COLO829 (cell line): ENCODE data around the gene ZNF554.
"Not testable (repeated sequence)": the region's sequence is repeated elsewhere in the genome, so short reads cannot be mapped to it uniquely, and the experiment has no call there.

Experiments used
- DNase-seq: peaks from one replicate; pipeline ENCODE4 v3.0.0; 2012; ENCODE audit warnings: low spot score

ZNF554 gene

DNA sequence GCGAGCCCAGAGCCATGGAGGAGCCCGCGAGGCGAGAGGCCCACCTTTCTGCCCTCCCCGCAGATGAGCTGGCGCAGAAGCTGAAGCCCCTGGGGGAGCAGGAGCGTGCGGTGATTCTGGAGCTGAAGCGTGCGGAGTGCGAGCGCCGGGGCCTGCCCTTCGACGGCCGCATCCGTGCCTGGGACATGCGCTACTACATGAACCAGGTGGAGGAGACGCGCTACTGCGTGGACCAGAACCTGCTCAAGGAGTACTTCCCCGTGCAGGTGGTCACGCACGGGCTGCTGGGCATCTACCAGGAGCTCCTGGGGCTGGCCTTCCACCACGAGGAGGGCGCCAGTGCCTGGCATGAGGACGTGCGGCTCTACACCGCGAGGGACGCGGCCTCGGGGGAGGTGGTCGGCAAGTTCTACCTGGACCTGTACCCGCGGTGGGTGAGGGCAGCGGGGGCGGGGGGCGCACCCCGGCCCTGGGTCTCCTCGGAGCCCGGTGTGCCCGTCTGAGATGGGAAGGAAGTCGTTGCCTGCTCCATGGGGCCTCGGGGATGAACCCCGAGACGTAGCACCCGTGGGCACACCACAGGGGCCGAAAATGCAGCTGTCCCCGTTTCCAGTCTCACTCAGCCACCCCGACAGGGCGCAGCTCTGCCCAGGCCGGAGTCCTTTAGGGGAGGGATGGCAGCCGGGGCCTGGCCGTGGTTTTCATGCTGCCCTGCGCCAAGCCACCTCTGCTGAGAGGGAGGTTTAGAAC lies 12.1 kb upstream of the ZNF554 start:
- no peak for DNase-seq

DNA sequence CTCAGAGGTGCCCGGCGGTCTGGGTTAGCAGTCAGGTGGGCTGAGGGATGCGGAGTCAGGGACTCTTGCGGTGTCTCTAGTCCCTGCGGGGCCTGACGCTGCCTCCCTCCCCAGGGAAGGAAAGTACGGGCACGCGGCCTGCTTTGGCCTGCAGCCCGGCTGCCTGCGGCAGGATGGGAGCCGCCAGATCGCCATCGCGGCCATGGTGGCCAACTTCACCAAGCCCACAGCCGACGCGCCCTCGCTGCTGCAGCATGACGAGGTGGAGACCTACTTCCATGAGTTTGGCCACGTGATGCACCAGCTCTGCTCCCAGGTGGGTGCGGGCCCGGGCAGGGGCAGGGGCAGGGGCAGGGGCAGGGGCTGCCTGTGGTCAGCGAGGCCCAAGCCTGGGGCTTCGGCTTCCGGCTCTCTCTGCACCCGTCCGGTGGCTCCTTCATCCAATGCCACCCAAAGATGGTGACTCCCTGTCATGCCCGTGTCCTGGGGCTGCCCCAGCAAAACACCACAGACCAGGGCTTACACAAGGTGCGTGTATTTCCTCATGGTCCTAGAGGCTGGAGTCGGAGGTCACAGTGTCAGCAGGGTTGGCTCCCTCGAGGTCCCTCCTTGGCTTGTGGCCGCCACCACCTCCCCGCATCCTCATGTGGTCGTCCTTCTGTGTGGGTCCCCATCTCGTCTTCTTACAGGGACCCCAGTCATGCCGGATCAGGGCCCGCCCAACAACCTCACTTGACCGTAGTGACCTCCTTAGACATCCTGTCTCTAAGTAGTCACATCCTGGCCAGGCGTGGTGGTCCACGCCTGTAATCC lies 11.3 kb upstream of the ZNF554 start:
- DNase-seq: no peak

GRCh38 chr19:2809387-2810140 lies 10.1 kb upstream of the ZNF554 start:
- DNase-seq: no peak

- DNase-seq: no peak
Measured at GRCh38 chr19:2810141-2811091, 9.3 kb upstream of the ZNF554 start.

DNA sequence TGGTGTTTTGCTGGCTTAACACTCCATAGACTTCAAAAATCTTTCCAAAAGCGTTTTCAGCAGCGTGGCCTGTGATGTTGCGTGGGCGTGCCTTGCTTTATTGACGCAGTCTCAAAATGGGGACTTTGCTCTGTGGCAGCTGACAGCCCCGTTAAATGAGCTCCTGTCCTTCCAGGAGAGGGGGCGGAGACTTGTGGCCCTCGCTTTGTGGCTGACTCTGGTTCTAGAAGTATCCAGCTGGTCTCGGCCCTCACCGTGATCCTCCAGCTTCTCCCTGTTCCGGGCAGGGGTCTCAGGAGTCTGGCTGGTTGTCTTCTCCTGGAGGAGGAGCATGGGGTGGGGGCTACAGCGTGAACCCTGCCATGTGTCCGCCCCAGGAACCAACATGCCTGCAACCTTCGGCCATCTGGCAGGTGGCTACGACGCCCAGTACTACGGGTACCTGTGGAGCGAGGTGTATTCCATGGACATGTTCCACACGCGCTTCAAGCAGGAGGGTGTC lies 8.4 kb upstream of the ZNF554 start:
- DNase-seq: no peak

DNA sequence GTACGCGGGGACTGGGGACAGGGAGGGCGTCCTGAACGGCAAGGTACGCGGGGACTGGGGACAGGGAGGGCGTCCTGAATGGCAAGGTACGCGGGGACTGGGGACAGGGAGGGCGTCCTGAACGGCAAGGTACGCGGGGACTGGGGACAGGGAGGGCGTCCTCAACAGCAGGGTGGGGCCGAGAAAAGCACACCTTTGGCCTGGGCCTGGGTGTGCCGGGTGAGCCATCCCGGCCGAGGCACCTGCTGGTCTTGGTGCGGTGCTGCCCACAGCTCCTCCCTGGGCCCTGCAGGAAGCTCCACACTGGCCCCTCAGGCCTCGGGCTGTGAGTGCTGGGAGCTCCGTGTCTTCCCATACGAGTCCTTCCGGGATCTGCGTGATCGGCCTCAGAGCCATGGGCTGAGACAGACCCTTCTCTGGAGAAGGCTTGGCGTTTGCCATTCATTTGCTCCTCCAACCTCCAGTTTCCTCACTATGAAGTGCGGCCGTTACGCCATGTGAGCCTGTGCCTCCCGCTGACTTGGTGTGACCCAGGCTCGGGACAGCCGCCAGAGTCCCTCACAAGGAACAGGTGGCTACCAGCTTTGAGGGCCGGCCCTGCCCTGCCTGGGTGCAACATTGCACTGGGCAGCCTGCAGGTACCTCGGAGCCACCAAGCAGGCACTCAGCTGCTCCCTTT lies 7.8 kb upstream of the ZNF554 start:
- DNase-seq: no peak

- no peak for DNase-seq
Measured at GRCh38 chr19:2812414-2813234, 7.0 kb upstream of the ZNF554 start.

DNA sequence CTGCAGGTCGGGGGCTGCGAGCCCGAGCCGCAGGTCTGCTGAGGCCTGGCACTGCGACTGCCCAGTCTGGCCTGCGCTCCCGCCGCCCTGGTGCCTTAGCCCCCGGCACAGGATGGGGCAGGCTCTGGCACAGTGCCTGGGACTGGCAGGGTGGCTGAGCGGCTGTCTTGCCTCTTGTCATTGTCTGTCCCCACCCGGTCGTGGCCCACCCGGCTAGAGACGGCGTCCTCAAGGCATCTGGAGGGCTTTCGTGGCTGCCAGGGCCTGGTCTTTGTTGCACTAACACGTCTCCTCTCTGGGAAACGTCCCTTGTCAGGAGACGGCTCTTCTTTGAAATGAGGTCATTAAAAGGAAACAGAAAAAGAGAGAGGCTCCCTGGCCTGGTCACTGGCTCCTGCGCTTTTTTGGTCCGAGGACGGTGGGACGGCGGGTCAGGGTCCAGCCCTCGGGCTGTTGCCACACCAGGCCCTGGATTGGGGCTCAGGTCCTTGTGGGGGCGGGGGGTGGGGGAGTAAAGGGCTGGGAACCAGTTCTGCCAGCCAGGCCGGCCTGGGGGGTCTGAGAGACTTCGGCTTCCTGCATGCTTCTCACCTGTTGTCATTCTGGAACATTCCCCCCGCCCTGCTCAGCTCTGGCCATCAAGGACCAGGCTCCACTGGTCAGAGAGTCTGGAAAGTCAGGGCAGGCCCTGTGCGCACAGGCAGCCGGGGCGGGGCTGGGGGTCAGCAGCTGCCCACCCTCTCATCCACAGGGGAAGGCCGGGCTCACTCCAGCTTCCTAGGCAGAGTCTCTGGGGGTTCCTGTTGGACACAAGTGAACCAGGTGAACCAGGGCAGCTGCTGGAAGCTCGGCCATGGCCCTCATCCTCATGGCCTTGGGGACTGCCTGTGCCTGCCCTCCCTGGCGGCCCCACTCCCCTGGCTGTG lies 6.2 kb upstream of the ZNF554 start:
- DNase-seq: no peak

DNA sequence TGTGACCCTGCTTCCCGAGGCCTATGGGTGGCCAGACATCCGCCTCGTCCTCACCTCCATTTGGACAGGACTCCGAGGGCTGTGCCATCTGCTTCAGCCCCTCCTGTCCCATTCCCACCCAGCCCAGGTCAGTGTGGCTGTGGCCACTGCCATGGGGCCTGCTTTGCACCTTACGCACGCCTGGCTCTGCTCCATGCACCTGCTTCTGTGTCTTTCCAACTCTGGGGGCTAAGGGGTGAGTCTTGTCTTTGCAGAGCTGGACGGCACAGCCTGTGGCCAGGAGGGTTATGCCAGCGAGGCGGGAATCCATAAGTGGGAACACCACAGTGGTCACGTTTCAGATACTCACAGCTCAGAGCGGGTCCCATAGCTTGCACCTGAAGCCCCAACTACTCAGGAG lies 5.2 kb upstream of the ZNF554 start:
- no peak for DNase-seq

GRCh38 chr19:2815191-2815614 lies 4.5 kb upstream of the ZNF554 start:
- DNase-seq: no peak

DNA sequence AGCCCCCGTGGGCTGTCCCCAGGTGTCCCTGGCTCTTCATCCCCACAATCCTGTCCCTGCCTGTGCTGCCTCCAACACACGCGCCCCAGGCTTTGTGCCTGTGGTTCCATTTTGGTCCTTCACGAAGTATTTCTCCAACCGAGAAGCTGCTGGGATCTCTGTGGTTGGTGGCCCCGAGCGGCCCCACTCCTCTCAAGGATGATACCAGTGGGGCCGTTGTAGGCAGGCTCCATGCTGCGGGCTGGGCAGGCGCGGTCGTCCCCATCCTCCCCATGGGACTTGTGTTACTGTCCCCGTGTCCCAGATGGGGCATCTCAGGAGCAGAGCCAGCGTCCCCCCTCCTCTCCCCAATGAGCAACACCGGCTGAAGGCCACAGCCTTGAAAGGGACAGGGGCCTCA lies 3.7 kb upstream of the ZNF554 start:
- no peak for DNase-seq

DNA sequence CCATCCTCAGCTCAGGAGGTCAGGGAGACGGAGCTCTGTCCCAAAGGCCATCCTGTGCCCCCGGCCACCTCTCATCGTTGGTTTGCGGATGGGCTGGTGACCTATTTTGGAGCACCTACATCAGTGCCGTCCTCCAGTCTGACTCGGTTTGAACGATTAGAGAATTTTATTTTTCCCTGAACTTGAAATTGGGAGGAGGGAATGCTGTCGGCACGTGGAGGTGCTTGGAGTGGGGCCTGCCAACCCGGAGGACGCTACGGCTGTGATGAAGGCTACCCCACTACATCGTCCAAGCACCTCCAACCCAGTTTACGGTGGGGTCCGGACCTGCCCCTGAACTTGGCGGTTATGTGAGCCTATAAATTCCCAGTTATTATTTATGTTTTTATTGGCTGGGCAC lies 3.0 kb upstream of the ZNF554 start:
- DNase-seq: no peak

GRCh38 chr19:2817237-2817829 lies 2.3 kb upstream of the ZNF554 start:
- DNase-seq: not testable (repeated sequence)

DNA sequence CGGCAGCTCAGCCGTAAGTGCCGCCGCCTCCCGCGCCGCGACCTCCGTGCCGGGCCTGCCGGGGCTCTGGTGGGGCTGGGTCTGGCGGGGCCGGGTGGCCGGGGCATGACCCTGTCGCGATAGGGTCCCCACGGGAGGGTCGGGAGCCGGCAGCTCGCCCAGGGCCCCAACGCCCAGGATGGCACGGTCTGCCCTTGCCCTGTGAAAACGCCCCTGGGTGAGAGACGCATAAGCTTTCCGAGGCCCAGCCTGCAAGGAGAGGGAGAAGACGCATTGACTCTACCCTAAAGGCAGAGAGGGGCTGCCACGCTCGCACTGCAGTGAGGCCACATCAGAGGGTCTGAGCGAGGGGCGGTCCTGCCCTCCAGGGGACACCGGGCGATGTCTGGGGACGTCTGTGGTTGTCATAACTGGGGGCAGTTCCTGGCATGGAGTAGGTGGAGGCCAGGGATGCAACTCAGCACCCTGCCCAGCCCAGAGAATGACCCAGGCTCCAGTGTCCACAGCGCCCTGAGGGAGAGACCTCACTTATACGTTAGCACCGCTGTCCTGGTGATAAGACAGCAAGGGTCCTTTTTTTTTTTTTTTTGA lies 539 bp downstream of the ZNF554 start:
- DNase-seq: no peak

DNA sequence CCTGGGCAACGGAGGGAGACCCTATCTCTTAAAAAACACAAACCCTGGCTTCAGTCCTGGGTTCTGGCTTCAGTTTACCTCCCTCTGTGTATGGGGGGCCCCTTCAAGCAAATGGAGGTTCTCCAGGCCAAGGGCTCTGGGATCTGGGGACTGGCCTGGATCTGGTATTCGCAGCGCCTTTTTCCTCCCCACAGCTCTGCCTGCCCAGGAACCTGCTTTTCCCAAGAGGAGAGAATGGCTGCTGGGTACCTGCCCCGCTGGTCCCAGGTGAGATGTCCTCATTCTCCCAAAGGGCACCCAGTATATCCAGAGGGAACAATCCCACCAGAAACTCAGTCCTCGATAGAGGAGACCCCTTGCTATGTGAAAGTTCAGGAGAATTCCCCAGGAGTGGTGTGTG lies 3.2 kb downstream of the ZNF554 start:
- no peak for DNase-seq

GRCh38 chr19:2823646-2824045 lies 4.0 kb downstream of the ZNF554 start:
- no peak for DNase-seq

DNA sequence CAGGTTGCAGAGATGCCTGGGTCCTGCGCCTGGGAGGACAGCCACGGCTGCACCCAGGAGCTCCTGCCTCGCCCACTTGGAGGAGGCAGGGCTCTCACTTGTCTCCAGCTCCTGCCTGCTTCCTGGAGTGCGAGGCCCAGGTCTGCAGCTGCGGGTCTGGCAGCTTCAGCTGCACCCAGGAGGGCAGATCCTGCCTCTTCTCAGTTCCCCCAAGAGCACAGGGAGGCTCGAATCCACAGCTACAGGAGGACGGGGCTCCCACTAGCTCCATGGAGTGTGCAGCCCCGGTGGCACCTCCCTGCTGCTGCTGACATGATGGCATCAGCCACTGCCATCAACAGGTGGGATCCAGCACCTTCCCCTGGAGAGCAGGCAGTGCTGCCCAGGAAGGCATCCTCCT lies 4.5 kb downstream of the ZNF554 start:
- DNase-seq: no peak

DNA sequence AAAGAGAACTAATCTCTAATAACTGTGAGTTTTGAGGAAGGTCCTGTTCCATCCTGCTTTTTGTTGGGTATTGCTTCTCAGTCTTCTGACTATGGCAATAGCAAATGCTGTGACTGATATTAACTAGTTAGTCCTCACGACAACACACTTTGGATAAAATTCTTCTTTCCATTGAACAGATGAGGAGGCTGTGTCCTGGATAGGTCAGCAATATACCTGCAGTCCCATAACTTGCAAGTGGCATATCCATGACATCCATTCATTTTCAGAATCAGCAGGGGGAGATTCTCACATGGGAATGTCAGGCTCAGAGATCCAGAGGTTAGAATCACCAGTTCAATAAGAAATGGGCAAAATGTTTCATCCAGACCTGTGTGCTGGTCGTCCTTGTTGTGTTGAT lies 7.4 kb downstream of the ZNF554 start:
- DNase-seq: no peak
